ENCODE measurements around the gene SLAMF1.
"Not testable (repeated sequence)": the region's sequence is repeated elsewhere in the genome, so short reads cannot be mapped to it uniquely, and the experiment has no call there.

Gene SLAMF1

DNA sequence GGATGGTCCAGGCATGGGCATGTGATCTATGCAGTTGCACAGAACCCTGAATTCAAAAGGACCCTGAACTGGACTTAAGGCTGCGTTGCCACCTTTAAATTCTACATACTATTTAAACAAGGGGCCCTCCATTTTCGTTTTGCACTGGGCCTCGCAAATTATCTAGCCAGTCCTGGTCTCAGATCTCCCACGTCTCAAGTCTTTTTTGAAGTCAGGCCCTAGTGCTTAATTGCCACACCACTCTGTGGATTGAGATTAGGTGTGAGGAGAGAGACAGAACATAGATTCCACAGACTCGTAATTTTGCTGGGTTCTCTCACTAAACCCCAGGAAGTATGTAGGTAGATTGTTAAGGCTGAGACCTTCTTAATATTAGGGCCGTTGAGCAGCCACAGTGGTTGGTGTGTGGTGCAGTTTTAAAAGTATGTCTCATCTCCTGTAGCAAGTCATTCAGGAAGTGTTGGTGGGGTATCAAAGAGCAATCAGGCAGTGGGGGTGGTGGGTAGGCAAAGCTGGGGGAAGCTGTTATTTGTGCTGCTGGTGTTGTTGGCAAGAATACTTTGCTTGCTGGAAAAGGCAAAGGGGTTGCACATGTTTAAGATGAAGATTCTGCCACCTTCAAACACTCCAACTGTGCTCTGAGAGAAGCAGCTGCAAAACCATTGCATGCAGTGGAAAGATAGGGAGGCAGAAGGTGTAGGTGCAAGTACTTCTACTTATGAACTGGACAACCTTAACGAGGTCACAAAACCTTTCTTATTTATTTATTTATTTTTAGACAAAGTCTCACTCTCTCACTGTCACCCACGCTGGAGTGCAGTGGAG lies 78.8 kb downstream of the SLAMF1 start:
- in situ Hi-C loops (cut with MboI; ENCODE audit: low sequenced_read_pairs), result no loop called here

GRCh38 chr1:160567341-160567740 lies 79.5 kb downstream of the SLAMF1 start:
- in situ Hi-C loops (cut with MboI; ENCODE audit: low sequenced_read_pairs), result no loop called here

GRCh38 chr1:160565564-160565963 lies 81.3 kb downstream of the SLAMF1 start:
- in situ Hi-C loops (cut with MboI; ENCODE audit: low sequenced_read_pairs), result no loop called here

DNA sequence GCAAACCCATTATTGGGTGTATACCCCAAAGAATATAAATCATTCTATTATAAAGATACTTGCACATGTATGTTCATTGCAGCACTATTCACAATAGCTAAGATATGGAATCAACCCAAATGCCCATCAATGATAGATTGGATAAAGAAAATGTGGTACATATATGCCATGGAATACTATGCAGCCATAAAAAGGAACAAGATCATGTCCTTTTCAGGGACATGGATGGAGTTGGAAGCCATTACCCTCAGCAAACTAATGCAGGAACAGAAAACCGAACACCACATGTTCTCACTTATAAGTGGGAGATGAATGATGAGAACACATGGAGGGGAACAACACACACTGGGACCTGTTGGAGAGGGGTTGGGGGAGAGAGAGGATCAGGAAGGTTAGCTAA lies 83.6 kb downstream of the SLAMF1 start:
- in situ Hi-C loops (cut with MboI; ENCODE audit: low sequenced_read_pairs), result not testable (repeated sequence)

DNA sequence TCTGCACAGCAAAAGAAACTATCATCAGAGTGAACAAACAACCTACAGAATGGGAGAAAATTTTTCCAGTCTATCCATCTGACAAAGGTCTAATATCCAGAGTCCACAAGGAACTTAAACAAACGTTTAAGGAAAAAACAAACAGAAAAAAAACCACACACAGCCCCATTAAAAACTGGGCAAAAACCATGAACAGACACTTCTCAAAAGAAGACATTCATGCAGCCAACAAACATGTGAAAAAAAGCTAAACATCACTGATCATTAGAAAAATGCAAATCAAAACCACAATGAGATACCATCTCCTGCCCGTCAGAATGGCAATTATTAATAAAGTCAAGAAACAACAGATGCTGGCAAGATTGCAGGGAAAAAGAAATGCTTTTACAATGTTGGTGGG lies 84.1 kb downstream of the SLAMF1 start:
- in situ Hi-C loops (cut with MboI; ENCODE audit: low sequenced_read_pairs), result not testable (repeated sequence)

DNA sequence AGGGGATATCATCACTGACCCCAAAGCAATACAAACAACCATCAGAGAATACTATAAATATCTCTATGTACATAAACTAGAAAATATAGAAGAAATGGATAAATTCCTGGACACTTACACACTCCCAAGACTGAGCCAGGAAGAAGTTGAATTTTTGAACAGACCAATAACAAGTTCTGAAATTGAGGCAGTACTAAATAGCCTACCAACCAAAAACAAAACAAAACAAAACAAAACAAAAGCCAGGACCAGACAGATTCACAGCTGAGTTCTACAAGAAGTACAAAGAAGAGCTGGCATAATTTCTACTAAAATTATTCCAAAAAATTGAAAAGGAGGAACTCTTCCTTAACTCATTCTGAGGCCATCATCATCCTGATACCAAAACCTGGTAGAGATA lies 86.0 kb downstream of the SLAMF1 start:
- in situ Hi-C loops (cut with MboI; ENCODE audit: low sequenced_read_pairs), result no loop called here

GRCh38 chr1:160560045-160560705 lies 86.7 kb downstream of the SLAMF1 start:
- in situ Hi-C loops (cut with MboI; ENCODE audit: low sequenced_read_pairs), result no loop called here

DNA sequence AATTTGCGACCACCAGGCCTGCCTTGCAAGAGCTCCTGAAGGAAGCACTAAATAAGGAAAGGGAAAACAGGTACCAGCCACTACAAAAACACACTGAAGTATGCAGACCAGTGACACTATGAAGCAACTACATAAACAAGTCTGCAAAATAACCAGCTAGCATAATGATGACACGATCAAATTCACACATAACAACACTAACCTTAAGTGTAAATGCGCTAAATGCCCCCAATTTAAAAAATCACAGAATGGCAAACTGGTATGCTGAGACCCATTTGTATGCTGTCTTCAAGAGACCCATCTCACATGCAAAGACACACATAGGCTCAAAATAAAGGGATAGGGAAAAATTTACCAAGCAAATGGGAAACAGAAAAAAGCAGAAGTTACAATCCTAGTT lies 87.4 kb downstream of the SLAMF1 start:
- in situ Hi-C loops (cut with MboI; ENCODE audit: low sequenced_read_pairs), result not testable (repeated sequence)

- in situ Hi-C loops (cut with MboI; ENCODE audit: low sequenced_read_pairs), result no loop called here
These were observed 88.0 kb downstream of the SLAMF1 start for GRCh38 chr1:160558660-160559380.

All from hTERT RPE-1 (cell line).